AG09309 (cell line): Measurements from ENCODE around the gene ERGIC1.

Source experiments
- DNase-seq: peaks from one replicate; pipeline ENCODE4 v3.0.0-alpha.2; 2010; ENCODE audit warnings: low read depth
- H3K4me3 ChIP-seq: 2 replicates; pipeline ENCODE4 v1.5.1; 2011; ENCODE audit warnings: mild to moderate bottlenecking, low read depth, low read length, moderate library complexity; ENCODE audit not compliant: control insufficient read depth
- TF ChIP-seq, protein P1 (sequence below): IDR thresholded peaks from 2 replicates; pipeline ENCODE4 v1.5.1; 2011; ENCODE audit warnings: mild to moderate bottlenecking, low read depth, low read length, inconsistent platforms; ENCODE audit not compliant: insufficient read depth, control insufficient read depth; ENCODE audit errors: missing control alignments

The ERGIC1 gene

GRCh38 chr5:172790496-172790889 lies 43.6 kb upstream of the ERGIC1 start:
- DNase-seq = no peak
- no peak overlapping the region for H3K4me3 ChIP-seq
- TF ChIP-seq, protein P1, sequence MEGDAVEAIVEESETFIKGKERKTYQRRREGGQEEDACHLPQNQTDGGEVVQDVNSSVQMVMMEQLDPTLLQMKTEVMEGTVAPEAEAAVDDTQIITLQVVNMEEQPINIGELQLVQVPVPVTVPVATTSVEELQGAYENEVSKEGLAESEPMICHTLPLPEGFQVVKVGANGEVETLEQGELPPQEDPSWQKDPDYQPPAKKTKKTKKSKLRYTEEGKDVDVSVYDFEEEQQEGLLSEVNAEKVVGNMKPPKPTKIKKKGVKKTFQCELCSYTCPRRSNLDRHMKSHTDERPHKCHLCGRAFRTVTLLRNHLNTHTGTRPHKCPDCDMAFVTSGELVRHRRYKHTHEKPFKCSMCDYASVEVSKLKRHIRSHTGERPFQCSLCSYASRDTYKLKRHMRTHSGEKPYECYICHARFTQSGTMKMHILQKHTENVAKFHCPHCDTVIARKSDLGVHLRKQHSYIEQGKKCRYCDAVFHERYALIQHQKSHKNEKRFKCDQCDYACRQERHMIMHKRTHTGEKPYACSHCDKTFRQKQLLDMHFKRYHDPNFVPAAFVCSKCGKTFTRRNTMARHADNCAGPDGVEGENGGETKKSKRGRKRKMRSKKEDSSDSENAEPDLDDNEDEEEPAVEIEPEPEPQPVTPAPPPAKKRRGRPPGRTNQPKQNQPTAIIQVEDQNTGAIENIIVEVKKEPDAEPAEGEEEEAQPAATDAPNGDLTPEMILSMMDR = no peak

GRCh38 chr5:172791286-172791685 lies 42.8 kb upstream of the ERGIC1 start:
- H3K4me3 ChIP-seq = no peak overlapping the region
- DNase-seq = no peak
- TF ChIP-seq, protein P1 = no peak

- DNase-seq = no peak
- TF ChIP-seq, protein P1 = no peak
- no peak overlapping the region for H3K4me3 ChIP-seq
Observed at GRCh38 chr5:172791726-172792445, 42.2 kb upstream of the ERGIC1 start.

- TF ChIP-seq, protein P1 = no peak
- H3K4me3 ChIP-seq = no peak overlapping the region
- DNase-seq = no peak
Observed at GRCh38 chr5:172792701-172793570, 41.1 kb upstream of the ERGIC1 start.

- no peak overlapping the region for H3K4me3 ChIP-seq
- DNase-seq = no peak
- TF ChIP-seq, protein P1 = no peak
Observed at GRCh38 chr5:172793577-172794488, 40.2 kb upstream of the ERGIC1 start.
